Hindlimb muscle (tissue), 1 donor: ENCODE results near the gene ATP9A. TPM values are rescaled to one million over a fixed set of nuclear protein-coding genes. Genes with fewer than 3 reads are reported as not detected.
"Not testable (repeated sequence)": the region's sequence is repeated elsewhere in the genome, so short reads cannot be mapped to it uniquely, and the experiment has no call there.

Experiments
- DNase-seq: peaks from one replicate; pipeline ENCODE4 v3.0.0-alpha.2; 2013
- polyA plus RNA-seq: library from polyadenylated mRNA; unstranded; fragments of 120-200 nt; gene quantifications from one replicate; pipeline ENCODE4 v1.2.1, GENCODE V29; 2013; ENCODE audit not compliant: insufficient read length

The ATP9A gene
- polyA plus RNA-seq, 1 donor, result 80.0 TPM

- no peak for DNase-seq
Measured at GRCh38 chr20:51796340-51796739, 28.1 kb upstream of the ATP9A start.

DNA sequence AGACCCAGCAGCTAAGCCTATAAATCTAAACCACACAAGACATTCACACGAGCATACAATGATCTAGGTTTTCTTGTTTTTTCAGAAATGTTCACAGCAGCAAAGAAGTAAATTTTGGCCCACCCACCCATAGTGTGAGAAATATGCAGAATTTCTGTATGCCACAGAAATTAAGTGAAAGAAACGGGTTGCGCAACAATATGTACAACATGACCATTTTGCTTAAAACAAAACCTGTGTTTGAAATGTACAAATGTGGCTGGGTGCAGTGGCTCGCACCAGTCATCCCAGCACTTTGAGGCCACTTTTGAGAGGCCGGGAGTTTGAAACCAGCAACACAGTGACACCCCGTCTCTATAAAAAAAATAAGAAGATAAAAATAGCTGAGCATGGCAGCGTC is 24.8 kb upstream of the ATP9A start:
- DNase-seq, result no peak

DNA sequence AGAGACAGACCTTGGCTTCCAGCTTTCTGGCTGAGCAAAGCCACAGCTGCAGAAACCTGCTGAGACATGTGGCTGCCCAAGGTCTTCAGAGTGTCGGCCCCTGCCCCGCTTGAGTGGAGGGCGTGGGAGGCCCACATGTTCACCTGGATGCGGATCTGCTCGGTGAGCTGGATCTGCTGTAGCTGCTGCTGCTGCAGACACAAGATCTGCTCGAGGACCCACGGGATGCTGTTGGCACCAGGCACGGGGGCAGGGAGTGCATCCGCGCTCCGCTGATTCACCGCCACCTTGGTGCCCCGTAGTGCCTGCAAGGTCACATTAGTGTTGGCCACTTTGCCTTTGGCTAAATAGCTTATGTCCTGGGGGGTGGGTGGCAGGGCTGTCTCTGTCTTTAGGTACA is 23.4 kb upstream of the ATP9A start:
- DNase-seq, result no peak

DNA sequence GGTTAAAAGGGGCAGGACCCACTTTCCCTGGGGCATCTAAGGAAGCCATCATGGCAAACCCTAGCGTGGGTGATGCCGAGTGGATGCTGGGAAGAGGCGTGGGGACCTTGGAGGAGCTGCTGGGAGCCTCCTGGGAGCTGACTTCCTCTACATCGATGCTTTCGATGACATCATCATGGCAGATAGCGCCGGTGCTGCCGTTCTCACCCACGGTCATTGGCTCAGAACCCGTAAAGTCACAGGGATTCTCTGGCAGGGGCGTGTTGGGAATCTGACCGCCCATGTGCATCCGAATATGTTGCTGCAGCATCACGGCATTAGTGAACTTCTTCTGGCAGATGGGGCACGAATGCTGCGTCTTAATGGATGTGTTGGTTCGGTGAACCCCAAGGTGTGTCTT is 22.1 kb upstream of the ATP9A start:
- DNase-seq, result no peak

DNA sequence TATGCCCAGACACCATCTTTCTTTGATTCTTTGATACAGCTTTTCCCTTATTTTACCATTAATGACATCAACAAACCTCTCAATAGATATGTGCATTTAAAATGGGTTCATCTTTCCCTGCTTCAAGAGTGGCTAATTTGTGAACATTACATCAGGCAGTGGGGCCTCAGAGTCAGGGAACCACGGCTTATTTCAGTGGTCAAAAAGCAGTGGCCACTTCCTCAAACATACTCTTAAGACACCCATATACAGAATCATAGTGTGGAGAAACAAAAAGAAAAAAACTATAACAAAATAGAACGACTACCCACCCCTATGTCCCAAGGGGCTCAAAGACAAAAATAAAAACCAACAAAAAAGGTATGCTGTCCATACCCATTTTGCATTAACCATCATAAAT is 21.2 kb upstream of the ATP9A start:
- no peak for DNase-seq

DNA sequence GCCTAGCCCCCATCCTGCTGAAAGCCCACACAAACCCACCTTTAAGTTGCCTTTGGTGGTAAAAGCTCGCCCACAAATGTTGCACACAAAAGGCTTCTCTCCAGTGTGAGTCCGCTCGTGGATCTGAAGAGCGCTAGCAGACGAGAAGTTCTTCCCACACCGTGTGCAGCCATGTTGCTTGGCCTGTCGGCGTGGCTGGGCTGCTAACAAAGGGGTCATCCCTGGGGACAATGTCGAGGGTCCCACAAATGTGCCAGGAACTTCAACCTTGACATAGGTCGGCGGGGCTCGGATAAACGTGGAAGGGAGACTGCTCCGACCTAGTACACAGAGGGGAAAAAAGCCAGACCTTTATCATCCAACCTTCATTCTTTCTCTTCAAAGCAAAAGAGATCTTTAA is 20.6 kb upstream of the ATP9A start:
- DNase-seq, result no peak

DNA sequence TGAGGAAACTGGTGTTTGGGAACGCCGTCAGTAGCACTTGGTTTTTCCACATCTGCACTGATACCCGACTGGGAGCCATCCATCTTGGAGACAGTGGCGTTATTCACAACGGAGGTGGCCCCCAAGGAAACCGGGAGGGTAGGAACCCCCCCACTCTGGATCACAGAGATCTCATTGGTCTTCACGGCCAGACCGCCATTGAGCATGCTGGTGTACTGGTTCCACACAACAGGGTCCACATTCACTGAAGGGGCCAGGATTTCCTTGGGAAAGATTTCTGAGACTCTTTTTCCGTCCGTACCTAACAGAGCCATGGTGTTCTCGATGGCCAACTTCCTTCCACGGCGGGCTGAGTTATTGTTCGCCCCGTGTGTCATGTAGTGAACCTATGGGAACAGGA is 16.1 kb upstream of the ATP9A start:
- no peak for DNase-seq

GRCh38 chr20:51778229-51778759 is 10.1 kb upstream of the ATP9A start:
- not testable (repeated sequence) for DNase-seq

DNA sequence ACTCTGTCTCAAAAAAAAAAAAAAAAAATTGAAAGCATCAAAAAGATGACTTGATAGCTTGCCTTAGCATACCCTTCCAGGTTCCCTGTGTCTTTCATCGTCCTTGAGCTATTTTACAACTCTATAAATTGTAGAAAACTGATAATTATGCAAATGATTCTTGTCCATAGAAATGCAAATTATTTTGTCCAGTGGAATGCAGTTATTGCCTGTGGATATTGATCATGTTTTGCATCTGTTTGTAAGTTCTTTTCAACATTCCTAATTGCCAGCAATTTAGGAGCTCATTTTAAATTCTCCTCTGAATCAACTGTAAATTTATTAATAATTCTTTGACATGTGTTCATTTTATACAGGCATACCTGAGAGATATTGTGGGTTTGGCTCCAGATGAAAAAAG is 7.1 kb upstream of the ATP9A start:
- no peak for DNase-seq

GRCh38 chr20:51772236-51772635 is 4.0 kb upstream of the ATP9A start:
- no peak for DNase-seq

GRCh38 chr20:51769976-51770615 is 1.9 kb upstream of the ATP9A start:
- no peak for DNase-seq

DNA sequence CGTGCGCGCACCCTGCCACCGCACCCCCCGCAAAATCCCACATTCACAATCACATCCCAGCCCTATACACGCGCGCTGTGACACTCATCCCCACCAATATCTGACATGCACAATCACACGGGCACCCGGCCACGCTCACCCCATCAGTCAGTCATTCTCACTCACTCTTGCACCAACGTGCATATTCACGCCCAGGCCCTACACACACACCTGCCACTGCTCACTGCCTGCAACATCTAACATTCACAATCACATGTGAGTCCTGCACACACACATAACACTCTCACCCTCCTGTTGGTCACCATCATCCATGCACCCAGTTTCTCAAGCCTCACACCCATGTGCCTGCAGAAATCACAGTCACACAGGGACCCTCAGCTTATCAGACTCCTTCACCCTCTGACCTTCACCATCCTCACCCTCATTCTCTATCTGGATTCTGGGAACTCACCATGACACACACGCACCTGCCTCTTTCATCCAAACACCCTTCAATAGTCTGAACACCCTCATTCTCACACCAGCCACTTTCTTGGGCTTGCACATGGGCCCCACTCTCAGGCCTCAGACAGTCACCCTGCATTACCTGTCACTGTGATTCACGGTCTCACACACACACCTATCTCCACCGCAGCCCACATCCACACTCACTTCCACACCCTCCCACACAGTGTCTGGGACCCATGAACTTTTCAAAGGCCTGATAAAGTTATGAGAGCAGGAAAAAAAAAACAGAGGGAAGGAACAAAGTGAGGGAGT is 748 bp upstream of the ATP9A start:
- no peak for DNase-seq

DNA sequence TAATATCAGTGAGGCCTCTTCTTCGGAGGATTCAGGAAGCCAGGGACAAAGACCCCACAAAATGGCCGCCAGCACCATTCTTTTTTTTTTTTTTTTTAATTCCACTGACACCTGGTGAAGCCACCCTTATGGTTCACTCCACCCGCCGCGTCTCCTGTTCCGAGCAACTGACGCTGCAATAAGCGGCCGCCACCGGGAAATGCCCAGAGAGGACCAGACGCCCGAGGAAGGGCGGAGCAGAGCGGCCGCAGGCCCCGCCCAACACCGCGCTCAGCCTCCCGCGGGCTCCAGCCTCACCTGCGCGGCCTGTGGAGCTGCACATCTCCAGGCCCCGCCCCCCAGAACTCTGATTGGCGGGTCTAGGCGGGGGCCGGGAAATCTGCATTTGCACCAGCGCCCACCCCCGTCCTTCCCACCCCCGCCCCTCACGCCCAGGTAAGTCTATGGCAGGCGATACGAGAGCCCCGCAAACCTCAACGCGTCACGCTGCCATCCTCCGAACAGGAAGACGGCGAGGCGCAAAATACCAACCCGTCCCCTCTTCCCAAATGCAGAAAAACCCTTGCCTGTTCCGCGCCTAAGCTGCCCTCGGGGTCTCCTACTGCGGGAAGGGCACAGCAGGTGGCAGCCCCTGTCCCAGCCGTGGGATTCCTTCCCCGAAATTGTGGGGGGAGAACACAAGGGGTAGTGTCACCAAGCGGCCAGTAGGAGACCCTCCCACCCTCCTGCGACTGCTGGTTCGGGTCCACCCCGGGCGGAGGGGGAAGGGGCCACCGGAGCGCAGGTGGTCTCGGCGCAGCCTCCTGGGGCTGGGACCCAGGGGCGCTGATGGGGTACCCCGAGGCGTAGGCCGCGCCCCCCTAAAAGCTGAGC is 960 bp downstream of the ATP9A start:
- peak; percentile 40 for DNase-seq

- DNase-seq, result not testable (repeated sequence)
Measured at GRCh38 chr20:51765381-51765780, 2.8 kb downstream of the ATP9A start.

DNA sequence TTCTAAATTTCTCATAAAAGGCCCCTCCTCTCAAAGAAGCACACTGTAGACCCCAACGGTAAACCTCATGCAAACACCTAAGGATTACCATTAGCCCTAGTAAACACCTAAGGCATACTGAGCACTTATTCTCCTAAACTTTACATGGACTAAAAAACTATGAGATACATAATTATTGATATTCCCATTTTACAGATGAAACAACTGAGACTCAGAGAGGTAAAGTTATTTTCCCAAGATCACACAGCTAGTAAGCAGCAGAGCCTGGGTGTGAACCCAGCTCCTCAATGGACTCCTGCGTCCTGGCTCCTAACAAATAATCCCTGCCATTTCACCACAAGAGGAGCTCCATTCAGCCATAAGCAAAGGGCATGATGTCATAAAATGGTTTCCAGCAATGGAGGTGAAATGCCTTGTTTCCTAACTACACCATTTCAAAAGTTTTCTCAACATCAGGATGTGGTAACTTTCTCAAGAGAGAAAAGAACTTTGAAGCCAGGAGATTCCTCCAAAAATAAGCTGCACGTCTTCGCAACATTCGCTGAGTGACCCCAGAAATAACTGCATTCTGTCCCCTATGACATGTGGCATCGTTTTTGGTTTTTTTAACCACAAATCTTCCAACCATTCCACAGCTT is 4.1 kb downstream of the ATP9A start:
- no peak for DNase-seq

- no peak for DNase-seq
Measured at GRCh38 chr20:51760905-51761546, 7.2 kb downstream of the ATP9A start.

DNA sequence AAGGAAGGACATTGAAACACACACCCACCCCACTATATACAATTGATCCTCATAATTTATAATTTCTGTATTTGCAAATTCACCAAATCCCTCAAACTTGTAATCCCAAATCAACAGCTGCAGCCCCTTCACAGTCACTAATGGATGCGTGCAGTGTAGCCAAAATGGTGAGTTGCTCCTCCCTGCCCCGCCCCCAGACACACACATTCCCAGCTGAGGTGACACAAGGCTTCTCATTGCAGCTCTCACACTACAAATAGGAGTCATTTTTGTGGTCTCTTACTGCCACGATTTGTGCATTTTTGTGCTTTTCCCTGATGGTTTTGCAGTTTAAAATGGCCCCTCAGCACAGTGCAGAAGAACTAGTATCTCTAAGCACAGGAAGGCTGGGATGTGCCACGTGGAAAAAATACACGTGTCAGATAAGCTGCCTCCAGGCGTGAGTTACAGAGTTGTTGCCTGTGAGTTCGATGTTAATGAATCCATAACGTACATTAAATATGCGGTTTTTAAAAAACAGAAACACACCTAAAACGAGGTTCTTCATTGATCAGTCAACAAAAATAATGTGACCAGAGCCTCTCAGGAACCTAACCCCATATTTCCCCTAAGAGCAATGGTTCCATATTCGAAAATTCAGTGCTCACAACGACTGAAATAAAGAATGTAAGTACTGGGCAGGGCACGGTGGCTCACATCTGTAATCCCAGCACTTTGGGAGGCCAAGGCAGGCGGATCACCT is 8.2 kb downstream of the ATP9A start:
- no peak for DNase-seq

GRCh38 chr20:51758978-51759544 is 9.1 kb downstream of the ATP9A start:
- DNase-seq, result no peak

- no peak for DNase-seq
Measured at GRCh38 chr20:51757226-51757625, 11.0 kb downstream of the ATP9A start.

- no peak for DNase-seq
Measured at GRCh38 chr20:51756653-51757052, 11.5 kb downstream of the ATP9A start.

- not testable (repeated sequence) for DNase-seq
Measured at GRCh38 chr20:51753220-51753619, 15.0 kb downstream of the ATP9A start.
